ENCODE data around the gene TBK1.

- TF ChIP-seq, protein P1, sequence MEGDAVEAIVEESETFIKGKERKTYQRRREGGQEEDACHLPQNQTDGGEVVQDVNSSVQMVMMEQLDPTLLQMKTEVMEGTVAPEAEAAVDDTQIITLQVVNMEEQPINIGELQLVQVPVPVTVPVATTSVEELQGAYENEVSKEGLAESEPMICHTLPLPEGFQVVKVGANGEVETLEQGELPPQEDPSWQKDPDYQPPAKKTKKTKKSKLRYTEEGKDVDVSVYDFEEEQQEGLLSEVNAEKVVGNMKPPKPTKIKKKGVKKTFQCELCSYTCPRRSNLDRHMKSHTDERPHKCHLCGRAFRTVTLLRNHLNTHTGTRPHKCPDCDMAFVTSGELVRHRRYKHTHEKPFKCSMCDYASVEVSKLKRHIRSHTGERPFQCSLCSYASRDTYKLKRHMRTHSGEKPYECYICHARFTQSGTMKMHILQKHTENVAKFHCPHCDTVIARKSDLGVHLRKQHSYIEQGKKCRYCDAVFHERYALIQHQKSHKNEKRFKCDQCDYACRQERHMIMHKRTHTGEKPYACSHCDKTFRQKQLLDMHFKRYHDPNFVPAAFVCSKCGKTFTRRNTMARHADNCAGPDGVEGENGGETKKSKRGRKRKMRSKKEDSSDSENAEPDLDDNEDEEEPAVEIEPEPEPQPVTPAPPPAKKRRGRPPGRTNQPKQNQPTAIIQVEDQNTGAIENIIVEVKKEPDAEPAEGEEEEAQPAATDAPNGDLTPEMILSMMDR (IDR thresholded peaks at IDR 0.05): no peak
- TF ChIP-seq ZFX (IDR thresholded peaks at IDR 0.05; ENCODE audit: borderline replicate concordance): no peak
Measured at GRCh38 chr12:64478661-64479060, 26.7 kb downstream of the TBK1 start.
